Stomach (tissue), 4 donors: ENCODE measurements around the gene SPIN1.

Experiments used
- EP300 ChIP-seq: sonication (generic); formaldehyde crosslinking; IDR thresholded peaks from one replicate; pipeline ENCODE4 v1.6.1; 2017; ENCODE audit warnings: antibody characterized with exemption
- TF ChIP-seq, protein P1 (sequence below), 7 experiments: fragments of 450-650 bp in 4 of 7; fragments of 200-600 bp in 3 of 7; sonication (generic) in 3 of 7; IDR thresholded peaks; one replicate each; pipeline ENCODE4 v1.5.1; 2016 to 2019; ENCODE audit warnings: antibody characterized with exemption in 7 of 7, control low read depth in 2 of 7, mild to moderate bottlenecking in 1 of 7

DNA sequence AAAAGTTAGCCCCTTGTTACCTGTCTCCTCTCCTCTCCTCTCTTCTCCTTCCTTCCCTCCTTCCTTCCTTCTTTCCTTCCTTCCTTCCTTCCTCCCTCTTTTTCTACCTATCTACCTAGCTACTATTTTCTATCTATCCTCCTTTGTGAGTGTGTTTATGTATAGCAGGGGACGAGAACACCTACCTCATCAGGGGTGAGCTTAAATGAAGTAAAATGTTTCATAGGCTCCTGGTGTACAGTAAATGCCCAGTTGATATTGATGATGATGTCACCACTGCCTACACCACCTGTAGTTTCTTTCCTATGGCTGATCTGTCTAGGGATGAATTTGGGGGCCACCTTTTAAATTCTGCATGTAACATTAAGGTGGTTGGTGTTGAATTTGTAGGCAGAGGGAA, 4.3 kb downstream of the SPIN1 start:
- TF ChIP-seq, protein P1, sequence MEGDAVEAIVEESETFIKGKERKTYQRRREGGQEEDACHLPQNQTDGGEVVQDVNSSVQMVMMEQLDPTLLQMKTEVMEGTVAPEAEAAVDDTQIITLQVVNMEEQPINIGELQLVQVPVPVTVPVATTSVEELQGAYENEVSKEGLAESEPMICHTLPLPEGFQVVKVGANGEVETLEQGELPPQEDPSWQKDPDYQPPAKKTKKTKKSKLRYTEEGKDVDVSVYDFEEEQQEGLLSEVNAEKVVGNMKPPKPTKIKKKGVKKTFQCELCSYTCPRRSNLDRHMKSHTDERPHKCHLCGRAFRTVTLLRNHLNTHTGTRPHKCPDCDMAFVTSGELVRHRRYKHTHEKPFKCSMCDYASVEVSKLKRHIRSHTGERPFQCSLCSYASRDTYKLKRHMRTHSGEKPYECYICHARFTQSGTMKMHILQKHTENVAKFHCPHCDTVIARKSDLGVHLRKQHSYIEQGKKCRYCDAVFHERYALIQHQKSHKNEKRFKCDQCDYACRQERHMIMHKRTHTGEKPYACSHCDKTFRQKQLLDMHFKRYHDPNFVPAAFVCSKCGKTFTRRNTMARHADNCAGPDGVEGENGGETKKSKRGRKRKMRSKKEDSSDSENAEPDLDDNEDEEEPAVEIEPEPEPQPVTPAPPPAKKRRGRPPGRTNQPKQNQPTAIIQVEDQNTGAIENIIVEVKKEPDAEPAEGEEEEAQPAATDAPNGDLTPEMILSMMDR (IDR thresholded peaks at IDR 0.05): no peak
- no peak for TF ChIP-seq EP300
